HUES64 (cell line): Measurements from ENCODE around the gene GRM8.
"Not testable (repeated sequence)": the region's sequence is repeated elsewhere in the genome, so short reads cannot be mapped to it uniquely, and the experiment has no call there.

Experiments
- H3K27ac ChIP-seq: 2 replicates; pipeline ENCODE4 v1.7.0; 2013; ENCODE audit warnings: low read depth, low read length, inconsistent platforms
- H3K27me3 ChIP-seq: 2 replicates; pipeline ENCODE4 v1.6.1; 2013; ENCODE audit warnings: mild to moderate bottlenecking, low read length; ENCODE audit not compliant: insufficient read depth
- H3K36me3 ChIP-seq: 2 replicates; pipeline ENCODE4 v1.6.1; 2013; ENCODE audit warnings: mild to moderate bottlenecking, low read length; ENCODE audit not compliant: insufficient read depth
- H3K4me1 ChIP-seq: 2 replicates; pipeline ENCODE4 v1.6.1; 2013; ENCODE audit warnings: mild to moderate bottlenecking, low read length, moderate library complexity; ENCODE audit not compliant: insufficient read depth
- H3K4me3 ChIP-seq: 2 replicates; pipeline ENCODE4 v1.5.1; 2013; ENCODE audit warnings: mild to moderate bottlenecking, low read length, moderate library complexity
- H3K9ac ChIP-seq: 2 replicates; pipeline ENCODE4 v1.6.1; 2013; ENCODE audit warnings: mild to moderate bottlenecking, low read depth, low read length
- H3K9me3 ChIP-seq: 2 replicates; pipeline ENCODE4 v1.6.1; 2013; ENCODE audit warnings: low read depth, low read length; ENCODE audit not compliant: insufficient read depth
- WGBS: fragments of 150-250, 120-280 bp; methylation state at CpG from one replicate; pipeline ENCODE4 v1.1.7; 2013; ENCODE audit warnings: missing lambda C conversion rate; 5-methylcytosine and 5-hydroxymethylcytosine counted together

The GRM8 gene

GRCh38 chr7:126972571-126972970, 280.2 kb downstream of the GRM8 start:
- no peak overlapping the region for H3K27ac ChIP-seq
- H3K9ac ChIP-seq: no peak overlapping the region
- WGBS: 92% methylated on average over 1 of the region's 1 CpG
- no peaks in the 10 kb centered on the region for H3K4me1 ChIP-seq
- H3K9me3 ChIP-seq: no peaks in the 10 kb centered on the region
- no peaks in the 10 kb centered on the region for H3K27me3 ChIP-seq
- H3K4me3 ChIP-seq: no peak overlapping the region
- no peaks in the 10 kb centered on the region for H3K36me3 ChIP-seq

DNA sequence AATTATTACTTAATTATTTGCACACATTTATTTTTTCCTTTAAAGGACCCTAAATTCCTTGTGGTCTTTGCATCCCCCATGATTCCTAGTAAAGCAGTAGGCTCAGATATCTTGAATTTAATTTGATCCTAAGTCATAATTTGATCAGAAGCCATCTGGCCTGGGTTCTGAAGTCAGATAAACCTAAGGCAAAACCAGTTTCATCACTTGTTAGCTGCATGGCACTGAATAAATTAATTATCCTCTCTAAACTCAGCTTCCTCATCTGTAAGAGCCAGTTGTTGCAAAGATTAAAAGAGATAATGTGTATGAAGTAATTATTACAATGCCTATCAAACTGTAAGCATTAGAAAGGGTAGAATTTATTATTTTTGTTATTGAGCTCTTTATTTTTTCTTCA, 293.1 kb downstream of the GRM8 start:
- Histone ChIP-seq H3K4me3 (no peak overlapping the region), H3K36me3 (no peaks in the 10 kb centered on the region), H3K27ac (no peak overlapping the region), H3K9me3 (no peaks in the 10 kb centered on the region), H3K4me1 (no peaks in the 10 kb centered on the region), H3K9ac (no peak overlapping the region), H3K27me3 (no peaks in the 10 kb centered on the region)

DNA sequence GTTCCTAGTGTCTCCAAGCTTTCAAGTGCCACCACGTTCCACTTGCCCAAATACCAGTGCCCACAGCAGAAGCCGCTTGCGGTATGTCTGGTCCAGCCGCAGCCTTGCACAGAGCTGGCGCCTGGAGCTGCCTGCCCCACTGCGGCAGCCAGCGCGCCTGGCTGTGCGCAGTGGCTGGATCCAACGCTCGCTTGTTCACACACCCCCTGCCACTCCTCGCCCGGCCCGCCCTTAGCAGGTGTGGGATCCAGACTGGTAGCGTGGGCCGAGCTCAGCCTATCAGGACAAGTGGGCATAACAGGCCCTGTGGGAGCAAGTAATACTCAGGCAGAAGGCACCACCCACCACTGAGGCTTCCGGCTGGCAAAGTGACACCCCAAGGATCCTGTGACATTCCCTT, 294.4 kb downstream of the GRM8 start:
- H3K36me3 ChIP-seq: no peaks in the 10 kb centered on the region
- no peaks in the 10 kb centered on the region for H3K4me1 ChIP-seq
- 96% methylated on average over 17 of the region's 17 CpGs for WGBS
- H3K9ac ChIP-seq: no peak overlapping the region
- H3K27ac ChIP-seq: no peak overlapping the region
- H3K9me3 ChIP-seq: no peaks in the 10 kb centered on the region
- H3K27me3 ChIP-seq: no peaks in the 10 kb centered on the region
- no peak overlapping the region for H3K4me3 ChIP-seq

GRCh38 chr7:126957443-126957842, 295.3 kb downstream of the GRM8 start:
- H3K4me3 ChIP-seq: no peak overlapping the region
- H3K36me3 ChIP-seq: no peaks in the 10 kb centered on the region
- H3K4me1 ChIP-seq: no peaks in the 10 kb centered on the region
- no peaks in the 10 kb centered on the region for H3K9me3 ChIP-seq
- no peaks in the 10 kb centered on the region for H3K27me3 ChIP-seq
- H3K9ac ChIP-seq: no peak overlapping the region
- H3K27ac ChIP-seq: no peak overlapping the region
- WGBS: 95% methylated on average over 9 of the region's 9 CpGs

DNA sequence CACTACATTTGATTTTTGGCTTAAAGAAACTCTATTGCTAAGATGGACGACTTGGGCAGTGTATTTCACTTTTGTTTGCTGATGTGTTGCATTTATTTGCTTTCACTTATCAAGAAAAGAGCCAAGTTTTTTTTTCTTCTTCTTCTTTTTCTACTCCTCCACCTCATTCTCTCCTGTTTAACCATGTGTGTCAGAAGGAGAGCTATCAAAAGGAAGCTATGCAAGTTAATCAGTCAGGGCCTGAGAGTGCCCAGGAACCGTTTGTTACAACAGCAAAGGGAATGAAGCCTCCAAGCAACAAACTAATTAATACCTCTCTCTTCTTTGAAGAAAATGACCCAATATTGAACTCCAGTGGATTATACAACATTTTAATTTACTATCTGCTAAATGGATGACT, 299.3 kb downstream of the GRM8 start:
- no peaks in the 10 kb centered on the region for H3K36me3 ChIP-seq
- WGBS: 59% methylated on average over 2 of the region's 2 CpGs
- H3K4me3 ChIP-seq: no peak overlapping the region
- H3K9me3 ChIP-seq: no peaks in the 10 kb centered on the region
- no peak overlapping the region for H3K9ac ChIP-seq
- H3K4me1 ChIP-seq: no peaks in the 10 kb centered on the region
- H3K27ac ChIP-seq: no peak overlapping the region
- H3K27me3 ChIP-seq: no peaks in the 10 kb centered on the region

GRCh38 chr7:126948664-126949063, 304.1 kb downstream of the GRM8 start:
- H3K4me1 ChIP-seq: no peaks in the 10 kb centered on the region
- H3K36me3 ChIP-seq: no peaks in the 10 kb centered on the region
- H3K27ac ChIP-seq: no peak overlapping the region
- no peaks in the 10 kb centered on the region for H3K9me3 ChIP-seq
- H3K27me3 ChIP-seq: no peaks in the 10 kb centered on the region
- 89% methylated on average over 4 of the region's 4 CpGs for WGBS
- H3K9ac ChIP-seq: no peak overlapping the region
- H3K4me3 ChIP-seq: no peak overlapping the region

DNA sequence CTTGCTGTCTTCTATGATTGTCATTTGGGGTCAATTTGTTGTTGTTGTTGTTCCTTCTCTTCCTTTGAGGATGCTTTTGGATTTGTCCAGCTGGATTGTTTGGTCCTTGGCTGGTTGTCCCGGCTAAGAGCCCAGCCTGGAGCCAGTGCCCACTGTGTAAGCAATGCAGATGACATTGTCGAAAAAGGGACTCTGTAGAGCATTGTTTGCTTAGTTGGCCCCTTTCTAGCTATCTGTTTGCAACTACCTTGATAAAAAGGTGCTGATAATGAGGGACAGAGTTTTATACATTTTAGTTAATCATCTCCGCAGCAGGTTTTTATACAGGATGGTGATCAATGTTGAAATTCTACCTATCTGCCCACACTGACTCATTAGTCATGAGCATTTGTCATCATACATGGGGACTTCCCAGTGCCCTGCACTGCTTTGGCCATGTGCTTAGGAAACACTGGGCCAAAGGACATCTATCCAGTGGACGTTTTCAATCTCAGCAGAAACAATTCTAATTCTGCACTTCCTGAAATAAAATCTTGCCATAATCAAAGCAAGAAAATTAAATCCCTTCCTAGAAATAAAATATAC, 311.9 kb downstream of the GRM8 start:
- 93% methylated on average over 4 of the region's 4 CpGs for WGBS
- H3K4me3 ChIP-seq: no peak overlapping the region
- H3K9ac ChIP-seq: no peak overlapping the region
- H3K27ac ChIP-seq: no peak overlapping the region
- H3K27me3 ChIP-seq: no peaks in the 10 kb centered on the region
- no peaks in the 10 kb centered on the region for H3K9me3 ChIP-seq
- H3K4me1 ChIP-seq: no peaks in the 10 kb centered on the region
- no peaks in the 10 kb centered on the region for H3K36me3 ChIP-seq

DNA sequence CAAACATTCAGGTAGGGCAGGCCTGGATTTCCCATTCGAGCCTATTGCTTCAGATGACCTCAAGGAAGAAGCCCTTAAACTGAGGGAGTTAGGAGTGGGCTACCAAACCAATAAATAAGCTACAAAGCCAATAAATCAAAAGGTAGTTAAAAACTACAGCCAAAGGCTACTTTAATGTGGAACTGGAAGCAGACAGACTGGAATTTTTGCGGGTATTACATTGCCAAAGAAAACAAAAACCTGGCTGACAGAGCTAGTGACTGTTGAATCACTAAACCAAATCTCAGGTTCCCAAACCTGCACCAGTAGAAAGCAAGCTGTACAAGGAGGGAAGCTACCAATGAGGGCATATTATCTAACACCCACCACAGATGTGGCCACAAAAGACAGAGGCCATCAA, 315.6 kb downstream of the GRM8 start:
- no peaks in the 10 kb centered on the region for H3K4me1 ChIP-seq
- H3K4me3 ChIP-seq: no peak overlapping the region
- H3K9ac ChIP-seq: no peak overlapping the region
- no peak overlapping the region for H3K27ac ChIP-seq
- WGBS: 100% methylated on average over 2 of the region's 2 CpGs
- H3K36me3 ChIP-seq: no peaks in the 10 kb centered on the region
- no peaks in the 10 kb centered on the region for H3K9me3 ChIP-seq
- H3K27me3 ChIP-seq: no peaks in the 10 kb centered on the region

- Histone ChIP-seq H3K27ac (no peak overlapping the region), H3K9me3 (no peaks in the 10 kb centered on the region), H3K4me3 (no peak overlapping the region), H3K9ac (no peak overlapping the region), H3K36me3 (no peaks in the 10 kb centered on the region), H3K4me1 (no peaks in the 10 kb centered on the region), H3K27me3 (no peaks in the 10 kb centered on the region)
Measured at GRCh38 chr7:126931581-126931980, 321.2 kb downstream of the GRM8 start.

- H3K36me3 ChIP-seq: no peaks in the 10 kb centered on the region
- H3K9me3 ChIP-seq: no peaks in the 10 kb centered on the region
- H3K9ac ChIP-seq: no peak overlapping the region
- no peak overlapping the region for H3K4me3 ChIP-seq
- H3K4me1 ChIP-seq: no peaks in the 10 kb centered on the region
- WGBS: 97% methylated on average over 2 of the region's 2 CpGs
- H3K27me3 ChIP-seq: no peaks in the 10 kb centered on the region
- no peak overlapping the region for H3K27ac ChIP-seq
Measured at GRCh38 chr7:126930166-126930565, 322.6 kb downstream of the GRM8 start.

- no peaks in the 10 kb centered on the region for H3K27me3 ChIP-seq
- H3K27ac ChIP-seq: no peak overlapping the region
- no peaks in the 10 kb centered on the region for H3K36me3 ChIP-seq
- no peaks in the 10 kb centered on the region for H3K9me3 ChIP-seq
- no peak overlapping the region for H3K4me3 ChIP-seq
- H3K4me1 ChIP-seq: no peaks in the 10 kb centered on the region
- WGBS: 100% methylated on average over 1 of the region's 2 CpGs
- no peak overlapping the region for H3K9ac ChIP-seq
Measured at GRCh38 chr7:126924477-126924876, 328.3 kb downstream of the GRM8 start.

- not testable (repeated sequence) for H3K9ac ChIP-seq, H3K27ac ChIP-seq, H3K4me1 ChIP-seq, H3K27me3 ChIP-seq, H3K36me3 ChIP-seq, H3K4me3 ChIP-seq, H3K9me3 ChIP-seq
- 95% methylated on average over 4 of the region's 4 CpGs for WGBS
Measured at GRCh38 chr7:126911627-126912026, 341.1 kb downstream of the GRM8 start.
